SKM-1 treated with dmso at 0.1 percent for 144 hours (cell line): ENCODE measurements around the gene NACAD.

ENCODE experiments used
- DNase-seq: peaks from one replicate; lab custom pipeline; 2025; ENCODE audit not compliant: unreplicated experiment; lab: John Stamatoyannopoulos, UW

The NACAD gene, protein sequence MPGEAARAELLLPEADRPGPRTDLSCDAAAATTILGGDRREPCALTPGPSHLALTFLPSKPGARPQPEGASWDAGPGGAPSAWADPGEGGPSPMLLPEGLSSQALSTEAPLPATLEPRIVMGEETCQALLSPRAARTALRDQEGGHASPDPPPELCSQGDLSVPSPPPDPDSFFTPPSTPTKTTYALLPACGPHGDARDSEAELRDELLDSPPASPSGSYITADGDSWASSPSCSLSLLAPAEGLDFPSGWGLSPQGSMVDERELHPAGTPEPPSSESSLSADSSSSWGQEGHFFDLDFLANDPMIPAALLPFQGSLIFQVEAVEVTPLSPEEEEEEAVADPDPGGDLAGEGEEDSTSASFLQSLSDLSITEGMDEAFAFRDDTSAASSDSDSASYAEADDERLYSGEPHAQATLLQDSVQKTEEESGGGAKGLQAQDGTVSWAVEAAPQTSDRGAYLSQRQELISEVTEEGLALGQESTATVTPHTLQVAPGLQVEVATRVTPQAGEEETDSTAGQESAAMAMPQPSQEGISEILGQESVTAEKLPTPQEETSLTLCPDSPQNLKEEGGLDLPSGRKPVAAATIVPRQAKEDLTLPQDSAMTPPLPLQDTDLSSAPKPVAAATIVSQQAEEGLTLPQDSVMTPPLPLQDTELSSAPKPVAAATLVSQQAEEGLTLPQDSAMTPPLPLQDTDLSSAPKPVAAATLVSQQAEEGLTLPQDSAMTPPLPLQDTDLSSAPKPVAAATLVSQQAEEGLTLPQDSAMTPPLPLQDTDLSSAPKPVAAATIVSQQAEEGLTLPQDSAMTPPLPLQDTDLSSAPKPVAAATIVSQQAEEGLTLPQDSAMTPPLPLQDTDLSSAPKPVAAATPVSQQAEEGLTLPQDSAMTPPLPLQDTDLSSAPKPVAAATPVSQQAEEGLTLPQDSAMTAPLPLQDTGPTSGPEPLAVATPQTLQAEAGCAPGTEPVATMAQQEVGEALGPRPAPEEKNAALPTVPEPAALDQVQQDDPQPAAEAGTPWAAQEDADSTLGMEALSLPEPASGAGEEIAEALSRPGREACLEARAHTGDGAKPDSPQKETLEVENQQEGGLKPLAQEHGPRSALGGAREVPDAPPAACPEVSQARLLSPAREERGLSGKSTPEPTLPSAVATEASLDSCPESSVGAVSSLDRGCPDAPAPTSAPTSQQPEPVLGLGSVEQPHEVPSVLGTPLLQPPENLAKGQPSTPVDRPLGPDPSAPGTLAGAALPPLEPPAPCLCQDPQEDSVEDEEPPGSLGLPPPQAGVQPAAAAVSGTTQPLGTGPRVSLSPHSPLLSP (N-terminal part only)

DNA sequence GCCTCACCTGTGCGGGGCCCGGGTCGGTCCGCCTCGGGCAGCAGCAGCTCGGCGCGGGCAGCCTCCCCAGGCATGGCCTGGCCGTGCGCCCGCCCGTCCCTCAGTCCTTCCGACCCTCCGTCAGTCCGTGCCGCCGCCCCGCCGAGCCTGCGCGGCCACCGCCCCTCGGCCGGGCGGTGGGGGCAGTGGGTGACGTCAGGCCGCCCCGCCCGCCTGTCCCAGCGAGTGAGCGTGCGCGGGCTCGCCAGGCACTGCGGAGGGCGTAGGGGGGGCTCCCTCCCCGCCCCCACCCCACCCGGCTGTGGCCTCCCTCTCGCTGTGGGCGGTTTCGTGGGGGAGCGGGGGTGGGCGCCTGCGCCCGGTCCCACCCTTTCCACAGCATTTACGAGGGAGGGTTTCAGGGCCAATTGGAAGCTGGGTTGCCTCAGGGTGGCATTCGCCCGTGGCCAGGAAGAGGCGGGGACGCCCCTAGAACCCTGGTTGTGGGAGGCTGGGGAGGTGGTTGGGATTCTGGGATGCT, at the start of gene NACAD:
NACAD (minus strand) TSS at position 149 of the 520 bp plus-strand sequence; CDS start at position 74, 75 bp downstream.
- DNase-seq: no peak

- peak; percentile 70 for DNase-seq
These were observed 47.6 kb upstream of the NACAD start for GRCh38 chr7:45136106-45137060.

DNA sequence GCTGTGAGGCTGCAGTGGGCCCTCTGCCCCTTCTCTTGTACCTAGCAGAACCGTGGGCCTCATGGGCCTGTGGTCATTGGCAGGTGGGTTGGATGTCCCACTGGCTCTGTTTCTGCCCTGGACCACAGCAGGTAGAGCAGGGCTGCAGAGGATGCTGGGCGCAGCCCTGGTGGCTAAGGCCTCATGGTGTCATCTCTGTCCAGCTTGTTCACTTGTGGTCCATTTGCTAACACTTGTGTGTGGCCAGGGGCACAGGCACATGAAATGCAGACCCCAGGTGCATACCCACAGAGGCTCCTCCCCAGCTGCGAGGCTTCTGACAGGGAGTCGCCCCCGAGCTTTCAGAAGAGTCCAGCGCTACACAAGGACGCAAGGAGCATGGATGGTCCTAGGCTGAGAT, 45.1 kb upstream of the NACAD start:
- DNase-seq: no peak

DNA sequence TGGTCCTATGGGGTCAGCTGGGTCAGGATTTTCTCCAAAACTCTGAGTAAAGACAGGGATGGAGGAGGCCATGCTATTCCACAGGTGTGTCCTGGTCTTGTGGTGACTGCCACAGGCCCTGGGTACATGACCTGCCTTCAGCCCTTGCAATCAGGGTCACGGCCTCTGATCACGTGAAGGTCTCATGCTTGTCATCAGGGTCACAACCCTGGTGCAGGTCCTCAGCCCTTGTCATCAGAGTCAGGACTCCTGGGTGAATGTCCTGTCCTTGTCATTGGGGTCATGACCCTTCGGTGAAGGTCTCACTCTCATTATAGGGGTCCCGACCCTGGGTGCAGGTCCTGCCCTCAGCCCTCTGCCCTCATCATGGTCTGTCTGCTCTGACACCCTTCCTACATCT, 44.6 kb upstream of the NACAD start:
- no peak for DNase-seq

DNA sequence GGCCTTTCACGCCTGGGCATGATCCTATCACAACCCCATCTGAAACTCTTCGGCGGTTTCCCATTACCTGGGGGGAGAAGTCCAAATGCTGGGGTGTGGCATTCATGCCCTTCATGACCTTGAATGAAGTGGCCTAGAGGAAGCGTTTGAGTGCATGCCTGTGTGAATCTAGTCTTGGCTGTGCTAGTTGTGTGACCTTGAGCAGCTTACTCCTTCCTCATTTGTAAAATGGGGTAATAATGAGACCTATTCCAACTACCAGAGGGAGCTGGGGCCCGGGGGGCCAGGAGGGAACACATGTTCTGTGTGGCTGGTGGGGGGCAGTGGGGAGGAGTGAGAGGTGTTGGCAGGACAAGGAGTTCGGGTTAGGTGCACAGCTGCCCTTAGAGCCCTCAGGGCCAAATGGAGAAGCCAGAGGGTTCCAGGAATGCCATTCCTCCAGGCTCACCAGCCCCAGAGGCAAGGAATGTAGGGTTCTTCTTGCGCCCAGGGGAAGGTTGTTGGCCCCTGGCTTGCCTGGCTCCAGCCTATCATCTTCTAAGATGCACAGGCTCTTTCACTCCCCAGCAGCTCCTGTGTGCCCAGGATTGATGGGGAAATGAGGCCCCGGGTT, 44.0 kb upstream of the NACAD start:
- DNase-seq: peak; percentile 24

GRCh38 chr7:45131891-45132290, 43.1 kb upstream of the NACAD start:
- no peak for DNase-seq

- no peak for DNase-seq
These were observed 42.1 kb upstream of the NACAD start for GRCh38 chr7:45130910-45131309.

GRCh38 chr7:45129906-45130305, 41.1 kb upstream of the NACAD start:
- no peak for DNase-seq

DNA sequence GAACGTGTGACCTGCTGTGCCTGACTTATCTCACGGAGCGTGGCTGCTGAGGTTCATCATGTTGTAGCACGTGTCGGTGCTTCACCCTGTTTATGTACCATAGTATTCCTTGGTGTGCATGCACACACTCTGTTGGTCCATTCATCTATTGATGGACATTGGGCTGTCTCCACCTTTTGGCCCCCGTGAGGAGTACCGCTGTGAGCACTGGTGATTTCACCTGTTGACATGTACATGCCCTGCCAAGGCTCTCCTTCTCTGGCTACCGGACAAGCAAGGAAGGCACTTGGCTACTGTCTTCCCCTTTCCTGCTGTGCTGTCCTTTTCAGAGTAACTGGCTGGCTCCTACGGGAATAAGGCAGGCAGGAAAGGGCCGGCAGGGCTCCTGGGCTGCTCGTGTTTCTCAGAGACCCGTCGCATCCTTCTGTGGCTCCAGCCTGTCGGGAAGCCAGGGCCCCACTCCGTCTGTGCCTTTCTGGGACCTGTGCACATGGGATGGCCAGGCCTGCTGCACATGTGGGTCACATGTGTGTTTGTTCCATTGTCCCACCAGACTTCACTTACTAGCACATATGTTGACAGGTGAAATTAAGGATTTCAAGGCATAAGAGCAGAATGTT, 40.5 kb upstream of the NACAD start:
- no peak for DNase-seq

- no peak for DNase-seq
These were observed 38.2 kb upstream of the NACAD start for GRCh38 chr7:45126920-45127319.

GRCh38 chr7:45126201-45126600, 37.4 kb upstream of the NACAD start:
- DNase-seq: no peak

DNA sequence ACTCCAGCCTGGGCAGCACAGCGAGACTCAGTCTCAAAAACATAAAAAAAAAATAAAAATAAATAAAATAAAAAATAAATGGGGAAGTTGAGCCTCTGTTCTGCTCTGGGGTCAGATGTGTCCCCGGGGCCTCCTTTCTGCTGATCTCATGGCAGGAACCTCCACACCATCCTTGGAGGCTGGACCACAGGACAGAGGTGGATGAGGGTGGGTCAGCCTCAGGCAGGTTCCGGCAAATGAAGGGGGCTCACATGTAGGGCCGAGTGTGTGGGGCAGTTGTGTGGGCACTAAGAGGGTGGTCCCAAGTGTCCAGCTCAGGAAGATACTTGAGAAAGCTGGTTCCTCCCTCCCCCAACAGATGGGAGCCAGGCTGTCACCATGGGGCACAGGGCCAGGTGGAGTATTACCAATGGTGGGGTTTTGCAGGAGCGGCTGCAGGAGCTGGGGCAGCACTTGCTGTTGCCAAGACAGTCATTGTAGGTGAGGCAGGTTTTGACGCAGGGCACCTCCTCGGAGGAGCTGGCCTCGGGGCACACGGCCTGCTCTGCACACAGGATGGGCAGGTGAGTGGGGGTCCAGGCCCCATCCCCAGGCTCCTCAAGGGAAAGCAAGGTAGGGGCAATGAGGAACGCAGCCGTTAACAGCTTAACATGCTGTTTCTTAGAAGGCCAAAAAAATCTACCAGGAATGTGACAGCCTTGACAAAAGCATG, 36.6 kb upstream of the NACAD start:
- DNase-seq: no peak

GRCh38 chr7:45123913-45124710, 35.3 kb upstream of the NACAD start:
- no peak for DNase-seq

DNA sequence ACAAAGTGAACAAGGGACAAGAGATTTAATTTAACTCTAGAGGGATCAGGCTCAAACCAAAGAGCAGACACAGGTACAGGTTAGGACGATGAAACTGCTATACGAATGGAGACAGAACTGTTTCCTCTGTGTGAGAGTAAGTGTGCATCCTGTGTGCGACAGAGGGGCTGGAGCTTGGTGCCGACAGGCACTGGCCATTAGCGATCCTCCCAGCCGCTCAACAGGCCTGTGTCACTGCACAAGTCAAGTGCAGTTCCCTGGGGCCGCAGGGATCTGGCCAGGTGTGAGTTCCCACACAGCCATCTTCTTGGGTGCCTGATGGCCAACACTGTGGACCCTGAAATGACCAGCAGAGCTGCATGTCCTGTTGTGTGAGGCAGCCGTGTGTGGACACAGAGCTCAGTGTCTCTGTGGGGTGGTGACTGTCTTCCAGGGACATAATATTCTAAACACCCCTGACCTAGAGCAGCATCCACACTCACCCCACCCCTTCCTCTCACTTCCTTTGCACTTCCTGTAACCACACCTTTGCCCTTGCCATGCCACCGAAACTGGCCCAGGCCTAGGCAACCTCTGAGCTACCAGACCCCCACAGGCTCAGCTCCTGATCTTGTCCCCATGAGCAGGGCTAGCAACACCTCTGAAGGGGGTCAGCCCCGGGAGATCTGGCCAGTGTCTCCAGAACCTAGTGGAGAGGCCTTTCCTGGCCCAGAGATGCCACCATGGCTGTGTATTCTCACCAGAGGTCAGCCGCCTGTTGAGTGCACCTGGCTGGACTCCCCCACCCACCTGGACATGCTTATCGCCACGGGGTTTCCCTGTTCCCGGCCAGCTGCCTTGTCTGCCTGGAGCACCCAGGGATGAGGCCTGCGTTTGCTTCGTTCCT, 34.4 kb upstream of the NACAD start:
- DNase-seq: no peak

- DNase-seq: no peak
These were observed 30.8 kb upstream of the NACAD start for GRCh38 chr7:45119550-45119949.

DNA sequence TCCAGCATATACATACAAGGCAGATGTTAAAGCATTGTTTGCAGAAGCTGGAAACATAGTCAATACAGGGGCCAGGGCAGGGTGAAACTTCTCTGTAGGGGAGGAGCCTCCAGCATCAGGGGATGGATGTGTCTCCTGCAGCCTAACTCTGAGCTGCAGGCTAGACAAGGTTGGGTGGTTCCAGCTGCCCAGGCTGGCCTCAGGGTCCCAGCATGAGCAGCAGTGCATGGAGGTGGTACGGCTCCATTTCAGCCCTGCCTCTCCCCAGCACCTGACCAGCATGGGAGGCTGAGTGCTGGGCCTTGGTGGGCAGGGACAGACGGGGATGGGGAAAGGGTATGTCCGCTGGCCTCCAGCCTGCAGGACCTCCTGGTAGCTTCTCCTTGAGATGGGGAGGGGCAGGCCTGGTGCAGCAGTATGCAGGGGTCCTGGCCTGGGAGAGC, 30.1 kb upstream of the NACAD start:
- DNase-seq: no peak
